GM23338 (cell line): ENCODE measurements around the gene ROGDI. TPM values are rescaled to one million over a fixed set of nuclear protein-coding genes. Genes with fewer than 3 reads are reported as not detected.
A peak's percentile ranks its signal among the peaks of the same experiment; 100 is the strongest.

Experiments used
- ATAC-seq: fragments of 200-7000 bp; cut with Tn5 transposase; 3 replicates; pipeline ENCODE4 v1.9.1; 2020
- DNase-seq: peaks from one replicate; pipeline ENCODE4 v3.0.0-alpha.2; 2015; ENCODE audit warnings: low spot score
- H2AFZ ChIP-seq: fragments of 200-600 bp; sonication (generic); 2 replicates; pipeline ENCODE4 v1.8.0; 2016; ENCODE audit warnings: antibody characterized with exemption, mild to moderate bottlenecking, moderate library complexity
- H3F3A ChIP-seq: fragments of 200-600 bp; sonication (generic); replicated peaks from 2 replicates; pipeline ENCODE4 v1.8.0; 2017; ENCODE audit warnings: antibody characterized with exemption, mixed run types, low read depth
- H3K27ac ChIP-seq: fragments of 200-600 bp; sonication (generic); 2 replicates; pipeline ENCODE4 v1.6.1; 2016; ENCODE audit warnings: low read depth
- H3K27me3 ChIP-seq: fragments of 200-600 bp; sonication (generic); 2 replicates; pipeline ENCODE4 v1.8.0; 2016; ENCODE audit warnings: mild to moderate bottlenecking, mixed run types, moderate library complexity; ENCODE audit not compliant: insufficient read depth
- H3K36me3 ChIP-seq: fragments of 200-600 bp; sonication (generic); 2 replicates; pipeline ENCODE4 v1.8.0; 2016; ENCODE audit warnings: mild to moderate bottlenecking; ENCODE audit not compliant: insufficient read depth
- H3K4me1 ChIP-seq: fragments of 200-600 bp; sonication (generic); 2 replicates; pipeline ENCODE4 v1.8.0; 2016; ENCODE audit warnings: mild to moderate bottlenecking, moderate library complexity; ENCODE audit not compliant: insufficient read depth
- H3K4me2 ChIP-seq: fragments of 200-600 bp; sonication (generic); 2 replicates; pipeline ENCODE4 v1.7.1; 2017; ENCODE audit warnings: mixed run types
- H3K4me3 ChIP-seq: fragments of 200-600 bp; sonication (generic); 2 replicates; pipeline ENCODE4 v1.6.1; 2016; ENCODE audit warnings: mixed run types
- H3K79me2 ChIP-seq: fragments of 200-600 bp; sonication (generic); replicated peaks from 2 replicates; pipeline ENCODE4 v1.8.0; 2017; ENCODE audit warnings: mild to moderate bottlenecking; ENCODE audit not compliant: insufficient read depth
- H3K9me2 ChIP-seq: fragments of 200-600 bp; sonication (generic); 2 replicates; pipeline ENCODE4 v1.8.0; 2017; ENCODE audit not compliant: insufficient read depth
- H4K20me1 ChIP-seq: fragments of 200-600 bp; sonication (generic); replicated peaks from 2 replicates; pipeline ENCODE4 v1.8.0; 2017; ENCODE audit warnings: mild to moderate bottlenecking; ENCODE audit not compliant: insufficient read depth
- H3K27ac Mint-ChIP-seq: 2 replicates; pipeline ENCODE4 v1.8.0; 2020; ENCODE audit warnings: inconsistent platforms, mild to moderate bottlenecking, moderate library complexity, mixed read lengths
- H3K27me3 Mint-ChIP-seq: 3 replicates; pipeline ENCODE4 v1.8.0; 2022; ENCODE audit warnings: low read depth, mild to moderate bottlenecking, moderate library complexity, mixed read lengths, inconsistent platforms; ENCODE audit not compliant: insufficient read depth, poor library complexity
- H3K36me3 Mint-ChIP-seq: 3 replicates; pipeline ENCODE4 v1.8.0; 2021; ENCODE audit warnings: low read depth, mild to moderate bottlenecking, inconsistent platforms, moderate library complexity, mixed read lengths
- H3K4me1 Mint-ChIP-seq: 3 replicates; pipeline ENCODE4 v1.8.0; 2020; ENCODE audit warnings: mild to moderate bottlenecking, inconsistent platforms, mixed read lengths
- H3K4me3 Mint-ChIP-seq: 3 replicates; pipeline ENCODE4 v1.8.0; 2021; ENCODE audit warnings: moderate library complexity, mild to moderate bottlenecking, inconsistent platforms, mixed read lengths
- H3K9me3 Mint-ChIP-seq: 3 replicates; pipeline ENCODE4 v1.8.0; 2020; ENCODE audit warnings: moderate library complexity, mild to moderate bottlenecking, inconsistent platforms, mixed read lengths
- CREB1 ChIP-seq: fragments of 250-450 bp; sonication (Bioruptor Pico); IDR thresholded peaks from 2 replicates; pipeline ENCODE4 v1.5.0; 2020; ENCODE audit warnings: low read depth, mild to moderate bottlenecking, moderate library complexity
- CTCF ChIP-seq, 2 experiments: fragments of 200-600 bp in 1 of 2; sonication (generic) in 1 of 2; conservative IDR thresholded peaks; 2 replicates each; pipeline versions ENCODE4 v1.5.1 to v1.6.1; 2016 to 2017; ENCODE audit warnings: antibody characterized with exemption in 2 of 2, low read depth in 2 of 2, mild to moderate bottlenecking in 2 of 2, moderate library complexity in 1 of 2
- ETS1 ChIP-seq: IDR thresholded peaks from 2 replicates; pipeline ENCODE4 v1.6.1; 2016; ENCODE audit warnings: antibody characterized with exemption
- EZH2phosphoT487 ChIP-seq: fragments of 200-600 bp; sonication (generic); IDR thresholded peaks from one replicate; pipeline ENCODE4 v1.8.1; 2018; ENCODE audit warnings: antibody characterized with exemption; ENCODE audit not compliant: unreplicated experiment
- JUNB ChIP-seq: IDR thresholded peaks from one replicate; pipeline ENCODE4 v1.6.1; 2016; ENCODE audit warnings: antibody characterized with exemption; ENCODE audit not compliant: unreplicated experiment
- NANOG ChIP-seq: IDR thresholded peaks from 2 replicates; pipeline ENCODE4 v1.6.1; 2016; ENCODE audit warnings: antibody characterized with exemption, borderline replicate concordance
- POLR2AphosphoS5 ChIP-seq: IDR thresholded peaks from 2 replicates; pipeline ENCODE4 v1.6.1; 2016; ENCODE audit warnings: antibody characterized with exemption, low read depth
- ZNF114 ChIP-seq: fragments of 250-450 bp; sonication (Bioruptor Pico); IDR thresholded peaks from 2 replicates; pipeline ENCODE4 v1.5.0; 2020; ENCODE audit warnings: mild to moderate bottlenecking, moderate library complexity
- ZNF331 ChIP-seq: fragments of 250-450 bp; sonication (Bioruptor Pico); IDR thresholded peaks from 2 replicates; pipeline ENCODE4 v1.5.0; 2020; ENCODE audit warnings: low read depth, mild to moderate bottlenecking, moderate library complexity
- polyA plus RNA-seq: library from polyadenylated mRNA; unstranded; fragments of >200 nt; fragmentation: Nextera tagmentation; extraction: Ambion mirVana; gene quantifications from 2 replicates; pipeline ENCODE4 v1.2.1, GENCODE V29; 2016
- total RNA-seq: library from RNA; depleted of rRNA; stranded (reverse); fragments of >200 nt; shearing (Covaris generic); gene quantifications from 2 replicates; pipeline ENCODE4 v1.2.3, GENCODE V29; 2014
- TF ChIP-seq, protein P1 (sequence below): fragments of 250-450 bp; sonication (Bioruptor Pico); IDR thresholded peaks from 2 replicates; pipeline ENCODE4 v1.5.0; 2020; ENCODE audit warnings: mild to moderate bottlenecking, moderate library complexity

ROGDI gene
- total and polyA plus RNA-seq, 2 experiments from 2014 or later: 30.3 to 38.8 TPM

DNA sequence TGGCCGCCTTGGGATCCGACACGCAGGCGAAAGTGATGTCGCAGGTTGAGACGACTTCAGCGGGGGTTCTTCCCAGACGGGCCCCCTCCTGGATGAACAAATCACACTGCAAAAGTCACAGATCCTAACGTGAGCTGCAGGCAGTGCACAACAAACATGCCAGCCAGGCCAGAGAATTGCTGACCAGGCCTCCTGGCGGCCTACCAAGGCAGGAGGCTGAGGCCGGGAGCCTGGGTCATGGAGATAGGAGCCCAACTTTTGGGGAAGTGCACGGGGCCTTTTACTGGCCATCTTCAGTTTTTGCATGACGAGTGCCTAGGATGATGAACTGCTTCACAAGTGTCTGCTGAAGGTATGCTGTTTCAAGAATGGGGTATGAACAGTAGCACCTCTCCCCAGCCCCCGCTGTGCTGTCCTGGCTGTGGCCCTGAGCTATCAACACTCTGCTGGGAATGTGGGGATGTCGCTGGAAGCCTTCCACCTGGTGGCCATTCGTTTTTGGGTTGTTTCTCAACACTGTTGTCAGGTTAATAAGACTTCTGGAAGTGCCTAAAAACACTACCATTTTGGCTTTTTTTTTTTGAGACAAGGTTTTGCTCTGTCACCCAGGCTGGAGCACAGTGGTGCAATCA is 12.2 kb upstream of the ROGDI start:
- H3K27me3 ChIP-seq: no peaks in the 10 kb centered on the region
- DNase-seq (peak; percentile 48), ATAC-seq (peak; percentile 33; the same call in 1 of the 3 replicates)
- no peak overlapping the region for H3K4me3 ChIP-seq
- no peaks in the 10 kb centered on the region for H3K4me1 Mint-ChIP-seq
- peaks cover 82% of the 10 kb centered on the region for H3K36me3 Mint-ChIP-seq
- peaks cover 27% of the 10 kb centered on the region for H3K36me3 ChIP-seq
- 0 out of 2 replicates have a peak, but pooled peaks cover 8% of the 10 kb centered on the region for H3F3A ChIP-seq
- no peak overlapping the region for H3K27ac Mint-ChIP-seq
- H2AFZ ChIP-seq: no peak overlapping the region
- H3K4me3 Mint-ChIP-seq: no peak overlapping the region
- 0 out of 2 replicates have a peak, but pooled peaks cover 3% of the 10 kb centered on the region for H3K79me2 ChIP-seq
- H3K4me1 ChIP-seq: no peaks in the 10 kb centered on the region
- no peaks in the 10 kb centered on the region; the same call in 1 of the 2 replicates for H4K20me1 ChIP-seq
- H3K27me3 Mint-ChIP-seq: peaks cover 8% of the 10 kb centered on the region
- no peaks in the 10 kb centered on the region for H3K9me2 ChIP-seq
- TF ChIP-seq CTCF (conservative IDR thresholded peaks at IDR 0.05; ENCODE audit: low read depth in 2 of 2) (peak; percentile 26 to 37; a peak in 3 of 4 replicates), JUNB (no peak)
- no peaks in the 10 kb centered on the region for H3K9me3 Mint-ChIP-seq
- H3K4me2 ChIP-seq: no peak overlapping the region
- H3K27ac ChIP-seq: no peak overlapping the region

- Histone ChIP-seq H3K4me3 (no peak overlapping the region), H3K27me3 (no peaks in the 10 kb centered on the region), H4K20me1 (no peaks in the 10 kb centered on the region; the same call in 1 of the 2 replicates), H3K4me2 (no peak overlapping the region), H3K36me3 (peaks cover 29% of the 10 kb centered on the region), H3K27ac (no peak overlapping the region), H3K79me2 (0 out of 2 replicates have a peak, but pooled peaks cover 3% of the 10 kb centered on the region), H2AFZ (no peak overlapping the region), H3K9me2 (no peaks in the 10 kb centered on the region), H3K4me1 (no peaks in the 10 kb centered on the region), H3F3A (0 out of 2 replicates have a peak, but pooled peaks cover 8% of the 10 kb centered on the region)
- Mint-ChIP-seq H3K27ac (no peak overlapping the region), H3K27me3 (peaks cover 8% of the 10 kb centered on the region), H3K4me3 (no peak overlapping the region), H3K36me3 (peaks cover 81% of the 10 kb centered on the region), H3K4me1 (no peaks in the 10 kb centered on the region), H3K9me3 (no peaks in the 10 kb centered on the region)
- DNase-seq: no peak
- no peak for ATAC-seq
- TF ChIP-seq ZNF331 (no peak), ETS1 (no peak), EZH2phosphoT487 (no peak), NANOG (no peak), CTCF (conservative IDR thresholded peaks at IDR 0.05; ENCODE audit: low read depth in 2 of 2) (no peak), POLR2AphosphoS5 (no peak), CREB1 (CRISPR knock-in tag) (no peak), ZNF114 (CRISPR knock-in tag) (no peak)
- TF ChIP-seq, protein P1, sequence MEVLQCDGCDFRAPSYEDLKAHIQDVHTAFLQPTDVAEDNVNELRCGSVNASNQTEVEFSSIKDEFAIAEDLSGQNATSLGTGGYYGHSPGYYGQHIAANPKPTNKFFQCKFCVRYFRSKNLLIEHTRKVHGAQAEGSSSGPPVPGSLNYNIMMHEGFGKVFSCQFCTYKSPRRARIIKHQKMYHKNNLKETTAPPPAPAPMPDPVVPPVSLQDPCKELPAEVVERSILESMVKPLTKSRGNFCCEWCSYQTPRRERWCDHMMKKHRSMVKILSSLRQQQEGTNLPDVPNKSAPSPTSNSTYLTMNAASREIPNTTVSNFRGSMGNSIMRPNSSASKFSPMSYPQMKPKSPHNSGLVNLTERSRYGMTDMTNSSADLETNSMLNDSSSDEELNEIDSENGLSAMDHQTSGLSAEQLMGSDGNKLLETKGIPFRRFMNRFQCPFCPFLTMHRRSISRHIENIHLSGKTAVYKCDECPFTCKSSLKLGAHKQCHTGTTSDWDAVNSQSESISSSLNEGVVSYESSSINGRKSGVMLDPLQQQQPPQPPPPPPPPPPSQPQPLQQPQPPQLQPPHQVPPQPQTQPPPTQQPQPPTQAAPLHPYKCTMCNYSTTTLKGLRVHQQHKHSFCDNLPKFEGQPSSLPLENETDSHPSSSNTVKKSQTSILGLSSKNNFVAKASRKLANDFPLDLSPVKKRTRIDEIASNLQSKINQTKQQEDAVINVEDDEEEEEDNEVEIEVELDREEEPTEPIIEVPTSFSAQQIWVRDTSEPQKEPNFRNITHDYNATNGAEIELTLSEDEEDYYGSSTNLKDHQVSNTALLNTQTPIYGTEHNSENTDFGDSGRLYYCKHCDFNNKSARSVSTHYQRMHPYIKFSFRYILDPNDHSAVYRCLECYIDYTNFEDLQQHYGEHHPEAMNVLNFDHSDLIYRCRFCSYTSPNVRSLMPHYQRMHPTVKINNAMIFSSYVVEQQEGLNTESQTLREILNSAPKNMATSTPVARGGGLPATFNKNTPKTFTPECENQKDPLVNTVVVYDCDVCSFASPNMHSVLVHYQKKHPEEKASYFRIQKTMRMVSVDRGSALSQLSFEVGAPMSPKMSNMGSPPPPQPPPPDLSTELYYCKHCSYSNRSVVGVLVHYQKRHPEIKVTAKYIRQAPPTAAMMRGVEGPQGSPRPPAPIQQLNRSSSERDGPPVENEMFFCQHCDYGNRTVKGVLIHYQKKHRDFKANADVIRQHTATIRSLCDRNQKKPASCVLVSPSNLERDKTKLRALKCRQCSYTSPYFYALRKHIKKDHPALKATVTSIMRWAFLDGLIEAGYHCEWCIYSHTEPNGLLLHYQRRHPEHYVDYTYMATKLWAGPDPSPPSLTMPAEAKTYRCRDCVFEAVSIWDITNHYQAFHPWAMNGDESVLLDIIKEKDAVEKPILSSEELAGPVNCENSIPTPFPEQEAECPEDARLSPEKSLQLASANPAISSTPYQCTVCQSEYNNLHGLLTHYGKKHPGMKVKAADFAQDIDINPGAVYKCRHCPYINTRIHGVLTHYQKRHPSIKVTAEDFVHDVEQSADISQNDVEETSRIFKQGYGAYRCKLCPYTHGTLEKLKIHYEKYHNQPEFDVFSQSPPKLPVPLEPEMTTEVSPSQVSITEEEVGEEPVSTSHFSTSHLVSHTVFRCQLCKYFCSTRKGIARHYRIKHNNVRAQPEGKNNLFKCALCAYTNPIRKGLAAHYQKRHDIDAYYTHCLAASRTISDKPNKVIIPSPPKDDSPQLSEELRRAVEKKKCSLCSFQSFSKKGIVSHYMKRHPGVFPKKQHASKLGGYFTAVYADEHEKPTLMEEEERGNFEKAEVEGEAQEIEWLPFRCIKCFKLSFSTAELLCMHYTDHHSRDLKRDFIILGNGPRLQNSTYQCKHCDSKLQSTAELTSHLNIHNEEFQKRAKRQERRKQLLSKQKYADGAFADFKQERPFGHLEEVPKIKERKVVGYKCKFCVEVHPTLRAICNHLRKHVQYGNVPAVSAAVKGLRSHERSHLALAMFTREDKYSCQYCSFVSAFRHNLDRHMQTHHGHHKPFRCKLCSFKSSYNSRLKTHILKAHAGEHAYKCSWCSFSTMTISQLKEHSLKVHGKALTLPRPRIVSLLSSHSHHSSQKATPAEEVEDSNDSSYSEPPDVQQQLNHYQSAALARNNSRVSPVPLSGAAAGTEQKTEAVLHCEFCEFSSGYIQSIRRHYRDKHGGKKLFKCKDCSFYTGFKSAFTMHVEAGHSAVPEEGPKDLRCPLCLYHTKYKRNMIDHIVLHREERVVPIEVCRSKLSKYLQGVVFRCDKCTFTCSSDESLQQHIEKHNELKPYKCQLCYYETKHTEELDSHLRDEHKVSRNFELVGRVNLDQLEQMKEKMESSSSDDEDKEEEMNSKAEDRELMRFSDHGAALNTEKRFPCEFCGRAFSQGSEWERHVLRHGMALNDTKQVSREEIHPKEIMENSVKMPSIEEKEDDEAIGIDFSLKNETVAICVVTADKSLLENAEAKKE (CRISPR knock-in tag): no peak
These were observed 11.6 kb upstream of the ROGDI start for GRCh38 chr16:4814046-4814445.
